Upper lobe of left lung (tissue), 4 donors: ENCODE results near the gene TPH2.

Experiments
- EP300 ChIP-seq, 4 donors: sonication (generic); formaldehyde crosslinking; IDR thresholded peaks; one replicate each; pipeline ENCODE4 v1.5.1; 2017; ENCODE audit warnings: antibody characterized with exemption in 4 of 4, control low read depth in 2 of 4
- POLR2A ChIP-seq, 4 donors: fragments of 450-650 bp; IDR thresholded peaks; one replicate each; pipeline ENCODE4 v1.5.1; 2016 to 2017; ENCODE audit warnings: antibody characterized with exemption in 4 of 4, mild to moderate bottlenecking in 2 of 4
- POLR2AphosphoS5 ChIP-seq, 2 donors: sonication (generic); formaldehyde crosslinking; IDR thresholded peaks; one replicate each; pipeline ENCODE4 v1.5.1; 2017; ENCODE audit warnings: antibody characterized with exemption in 2 of 2
- TF ChIP-seq, protein P1 (sequence below), 6 experiments: fragments of 450-650 bp in 4 of 6; fragments of 200-600 bp in 2 of 6; sonication (generic) in 2 of 6; IDR thresholded peaks; one replicate each; pipeline ENCODE4 v1.5.1; 2016 to 2019; ENCODE audit warnings: antibody characterized with exemption in 6 of 6

DNA sequence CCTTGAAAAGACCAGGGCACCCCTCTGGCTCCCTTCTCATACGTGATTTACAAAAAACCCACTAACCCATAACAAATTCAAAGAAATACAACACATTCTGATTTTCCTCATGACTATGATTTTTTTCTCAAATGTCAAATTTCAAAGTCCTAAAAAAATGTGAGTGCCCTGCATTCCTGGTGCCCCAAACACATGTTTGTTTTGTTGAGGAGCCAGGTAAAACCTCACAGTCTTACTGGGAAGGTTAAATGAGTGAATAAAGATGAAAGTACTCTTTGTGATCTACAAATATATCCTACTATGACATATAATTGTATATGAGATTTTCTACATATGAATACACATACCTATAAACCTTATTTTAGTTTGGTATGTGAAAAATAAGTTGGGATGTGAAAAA, 30.7 kb downstream of the TPH2 start:
- no peak for TF ChIP-seq POLR2AphosphoS5 (IDR thresholded peaks at IDR 0.05)
- TF ChIP-seq, protein P1, sequence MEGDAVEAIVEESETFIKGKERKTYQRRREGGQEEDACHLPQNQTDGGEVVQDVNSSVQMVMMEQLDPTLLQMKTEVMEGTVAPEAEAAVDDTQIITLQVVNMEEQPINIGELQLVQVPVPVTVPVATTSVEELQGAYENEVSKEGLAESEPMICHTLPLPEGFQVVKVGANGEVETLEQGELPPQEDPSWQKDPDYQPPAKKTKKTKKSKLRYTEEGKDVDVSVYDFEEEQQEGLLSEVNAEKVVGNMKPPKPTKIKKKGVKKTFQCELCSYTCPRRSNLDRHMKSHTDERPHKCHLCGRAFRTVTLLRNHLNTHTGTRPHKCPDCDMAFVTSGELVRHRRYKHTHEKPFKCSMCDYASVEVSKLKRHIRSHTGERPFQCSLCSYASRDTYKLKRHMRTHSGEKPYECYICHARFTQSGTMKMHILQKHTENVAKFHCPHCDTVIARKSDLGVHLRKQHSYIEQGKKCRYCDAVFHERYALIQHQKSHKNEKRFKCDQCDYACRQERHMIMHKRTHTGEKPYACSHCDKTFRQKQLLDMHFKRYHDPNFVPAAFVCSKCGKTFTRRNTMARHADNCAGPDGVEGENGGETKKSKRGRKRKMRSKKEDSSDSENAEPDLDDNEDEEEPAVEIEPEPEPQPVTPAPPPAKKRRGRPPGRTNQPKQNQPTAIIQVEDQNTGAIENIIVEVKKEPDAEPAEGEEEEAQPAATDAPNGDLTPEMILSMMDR (IDR thresholded peaks at IDR 0.05): no peak
- no peak for TF ChIP-seq POLR2A (IDR thresholded peaks at IDR 0.05)
- no peak for TF ChIP-seq EP300 (IDR thresholded peaks at IDR 0.05)
